Dermis microvascular lymphatic vessel endothelial cell (primary cell): ENCODE data around the gene RGS7. TPM values are rescaled to one million over a fixed set of nuclear protein-coding genes. Genes with fewer than 3 reads are reported as not detected.
"Not testable (repeated sequence)": the region's sequence is repeated elsewhere in the genome, so short reads cannot be mapped to it uniquely, and the experiment has no call there.

ENCODE experiments used
- DNase-seq, 2 donors: peaks; one replicate each; pipeline versions ENCODE4 v3.0.0 to v3.0.0-alpha.2; 2010; ENCODE audit warnings: low read depth in 2 of 2
- total RNA-seq: library from RNA; depleted of rRNA; stranded (reverse); fragments of >200 nt; gene quantifications from 2 replicates; pipeline ENCODE4 v1.2.1, GENCODE V29; 2014

RGS7 gene
- total RNA-seq, 1 donor from 2014 or later: under 0.01 TPM

DNA sequence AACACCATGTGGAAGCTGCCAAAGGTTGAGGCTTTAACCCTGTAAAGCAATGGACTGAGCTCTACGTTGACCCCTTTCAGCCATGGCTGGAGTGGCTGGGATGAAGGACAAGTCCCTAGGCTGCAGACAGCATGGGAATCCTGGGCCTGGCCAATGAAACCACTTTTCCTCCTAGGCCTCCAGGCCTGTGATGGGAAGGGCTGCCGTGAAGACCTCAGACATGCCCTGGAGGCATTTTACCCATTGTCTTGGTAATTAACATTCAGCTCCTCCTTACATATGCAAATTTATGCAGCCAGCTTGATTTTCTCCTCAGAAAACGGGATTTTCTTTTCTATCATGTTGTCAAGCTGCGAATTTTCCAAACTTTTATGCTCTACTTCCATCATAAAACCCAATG is 214.5 kb downstream of the RGS7 start:
- DNase-seq: no peak

DNA sequence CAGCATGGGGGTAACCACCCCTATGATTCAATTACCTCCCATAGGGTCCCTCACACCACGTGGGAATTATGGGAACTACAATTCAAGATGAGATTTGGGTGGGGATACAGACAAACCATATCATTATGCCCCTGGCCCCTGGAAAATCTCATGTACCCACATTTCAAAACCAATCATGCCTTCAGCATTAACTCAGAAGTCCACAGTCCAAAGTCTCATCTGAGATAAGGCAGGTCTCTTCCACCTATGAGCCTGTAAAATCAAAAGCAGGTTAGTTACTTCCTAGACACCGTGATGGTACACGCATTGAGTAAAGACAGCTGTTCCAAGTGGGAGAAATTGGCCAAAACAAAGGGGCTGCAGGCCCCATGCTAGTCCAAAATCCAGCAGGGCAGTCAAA is 215.4 kb downstream of the RGS7 start:
- DNase-seq: not testable (repeated sequence)

- DNase-seq: no peak
Observed at GRCh38 chr1:241140670-241141069, 216.3 kb downstream of the RGS7 start.

- no peak for DNase-seq
Observed at GRCh38 chr1:241139047-241139446, 218.0 kb downstream of the RGS7 start.

DNA sequence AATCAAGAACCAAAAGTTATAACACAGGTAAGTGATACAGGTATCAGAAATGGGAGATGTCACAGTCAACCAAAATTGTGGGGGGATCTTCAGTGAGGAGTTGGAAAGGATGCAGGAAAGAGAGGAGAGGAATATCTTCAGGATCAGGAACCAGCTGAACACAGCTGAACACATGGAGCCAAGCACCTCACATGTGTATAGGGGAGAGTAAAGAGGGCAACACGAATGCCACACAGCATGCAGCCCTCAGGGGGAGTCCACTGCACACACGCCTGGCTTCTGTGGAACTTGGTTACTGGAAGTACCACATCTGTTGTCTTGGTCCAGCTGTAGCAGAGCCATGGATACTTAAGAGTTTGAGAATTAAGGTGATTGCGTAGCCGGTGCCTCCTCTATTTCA is 218.8 kb downstream of the RGS7 start:
- no peak for DNase-seq

DNA sequence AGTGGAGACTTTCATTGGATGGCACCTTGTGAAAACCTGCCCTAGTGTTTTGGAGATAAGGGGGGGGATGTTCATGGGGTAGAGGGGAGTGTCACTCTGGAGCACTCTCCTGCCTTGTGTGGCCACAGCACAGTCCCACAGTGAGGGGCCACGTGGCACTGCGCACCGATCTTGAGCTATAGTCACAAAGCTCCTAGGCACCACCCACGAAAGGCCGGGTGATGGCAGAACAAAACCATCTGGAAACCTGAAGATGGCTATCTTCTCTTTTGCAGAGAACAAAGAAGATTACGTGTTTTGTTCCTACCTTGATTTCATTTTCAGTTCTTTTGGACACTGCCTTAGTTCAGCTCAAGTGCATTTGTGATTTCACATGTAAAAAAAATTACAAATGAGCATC is 220.6 kb downstream of the RGS7 start:
- no peak for DNase-seq

GRCh38 chr1:241131636-241132194 is 225.3 kb downstream of the RGS7 start:
- DNase-seq: no peak

DNA sequence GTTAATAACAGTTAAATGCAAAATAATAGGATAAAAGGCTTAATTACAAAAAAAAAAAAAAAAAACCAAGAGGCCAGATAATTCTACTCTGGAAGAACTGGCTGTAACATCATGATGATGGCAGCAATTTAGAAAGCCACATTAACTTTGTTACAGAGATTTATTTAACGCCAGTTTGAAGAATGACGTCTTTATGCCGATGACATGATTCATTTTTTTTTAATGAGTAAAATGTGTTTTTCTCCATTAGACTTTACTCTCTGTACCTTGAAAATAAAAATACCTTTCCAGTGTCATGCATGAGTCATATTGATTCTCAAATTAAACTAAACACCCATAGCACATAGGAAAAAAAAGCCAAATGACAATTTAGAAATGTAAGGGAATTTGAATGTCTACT is 226.1 kb downstream of the RGS7 start:
- no peak for DNase-seq

GRCh38 chr1:241129207-241129960 is 227.6 kb downstream of the RGS7 start:
- no peak for DNase-seq

DNA sequence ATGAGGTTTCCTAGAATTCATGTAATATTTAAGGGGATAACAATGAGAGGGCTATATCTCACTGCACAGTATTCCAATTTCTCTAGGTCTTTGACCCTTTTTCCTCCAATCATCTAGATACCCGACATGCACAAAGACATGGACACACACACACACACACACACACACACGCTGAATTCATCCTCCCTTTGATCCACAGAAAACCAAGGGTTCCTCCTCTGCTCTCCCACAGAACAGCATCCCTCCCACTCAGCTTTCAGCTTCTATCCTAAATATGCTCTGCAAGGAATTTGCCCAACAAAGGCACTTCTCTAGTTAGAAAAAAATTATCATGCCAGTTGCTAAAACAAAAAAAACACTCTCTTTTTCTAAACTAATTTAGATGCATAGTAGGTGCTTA is 231.7 kb downstream of the RGS7 start:
- no peak for DNase-seq

DNA sequence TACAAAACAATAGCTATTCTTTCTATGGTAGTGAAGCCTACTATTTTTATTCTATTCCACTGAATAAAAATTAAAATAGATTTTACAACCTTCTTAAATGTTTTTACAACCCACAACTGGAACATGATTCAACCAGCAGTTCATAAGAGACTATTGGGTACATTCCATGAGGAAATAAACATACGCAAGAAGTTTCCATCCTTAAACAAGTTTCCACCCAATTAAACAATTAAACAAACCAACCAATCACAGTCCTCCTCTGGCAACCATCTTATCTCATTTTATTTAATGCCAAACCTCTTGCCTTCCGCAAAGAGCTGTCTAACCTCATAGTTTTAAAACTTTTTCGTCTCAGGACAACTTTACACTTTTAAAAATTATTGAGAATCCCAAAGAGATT is 239.0 kb downstream of the RGS7 start:
- no peak for DNase-seq

GRCh38 chr1:241115784-241116183 is 241.2 kb downstream of the RGS7 start:
- DNase-seq: peak in 1 of 2 donors; percentile 24

DNA sequence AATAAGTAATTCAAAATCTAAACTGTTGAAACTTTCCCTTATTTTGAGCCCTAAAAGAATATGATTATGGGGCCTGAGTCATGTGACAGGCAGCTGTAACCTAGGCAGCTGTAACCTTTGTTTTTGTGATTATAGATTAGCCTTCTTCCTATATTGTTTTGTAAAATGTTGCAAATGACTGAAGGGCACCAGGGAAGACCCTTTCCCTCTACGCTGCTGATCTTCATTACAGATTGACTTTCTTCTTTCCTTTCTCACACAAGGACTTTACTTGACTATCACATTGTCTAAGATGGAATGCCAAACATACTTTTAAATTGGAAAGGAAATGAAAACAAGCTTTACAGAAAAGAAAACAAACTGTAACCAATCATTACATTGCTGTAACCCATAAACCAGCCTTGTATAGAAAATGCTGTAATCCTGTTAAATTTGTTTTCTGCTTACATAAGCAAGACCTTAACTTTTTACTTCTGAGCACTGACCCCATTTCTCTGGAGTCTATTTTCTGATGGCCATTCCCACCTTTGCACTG is 242.2 kb downstream of the RGS7 start:
- DNase-seq: no peak

- DNase-seq: no peak
Observed at GRCh38 chr1:241113557-241113956, 243.4 kb downstream of the RGS7 start.

DNA sequence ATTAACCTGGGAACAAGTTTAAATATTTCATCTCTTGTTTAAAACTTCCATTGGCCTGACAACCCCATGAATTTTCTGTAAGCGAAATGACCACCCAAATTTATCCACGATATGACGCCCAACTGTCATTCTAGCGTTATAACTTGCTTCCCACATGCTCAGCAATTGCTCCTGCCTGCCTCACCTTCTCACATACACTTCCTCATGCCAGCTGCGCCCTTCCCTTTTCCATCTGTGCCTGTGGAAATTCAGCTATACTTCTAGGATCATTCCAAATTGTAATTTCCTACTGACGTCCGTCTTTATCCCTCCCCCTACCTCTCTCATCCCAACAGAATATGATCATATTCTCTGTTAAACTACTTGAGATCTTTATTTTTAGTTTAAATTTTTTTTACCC is 248.0 kb downstream of the RGS7 start:
- no peak for DNase-seq

GRCh38 chr1:241105147-241105546 is 251.9 kb downstream of the RGS7 start:
- DNase-seq: no peak

GRCh38 chr1:241102664-241103063 is 254.3 kb downstream of the RGS7 start:
- no peak for DNase-seq

DNA sequence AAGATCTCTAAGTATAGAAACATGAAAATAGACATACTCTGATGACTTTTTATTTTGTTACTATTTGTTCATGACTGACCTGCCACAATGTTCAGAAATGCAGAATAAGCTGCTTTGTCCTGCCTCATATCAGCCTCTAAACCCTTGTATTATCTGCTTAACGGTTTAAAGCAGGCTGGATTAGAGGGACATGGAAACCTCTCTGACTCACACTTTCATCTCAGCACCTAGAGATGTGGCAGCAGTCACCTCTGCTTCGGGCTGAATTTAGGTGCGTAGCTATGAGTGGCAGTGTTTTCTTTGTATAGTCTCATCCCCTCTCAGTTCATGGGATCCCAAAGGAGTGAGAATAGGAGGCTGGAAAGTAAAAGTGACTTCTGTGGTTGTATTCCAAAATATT is 255.4 kb downstream of the RGS7 start:
- DNase-seq: no peak

DNA sequence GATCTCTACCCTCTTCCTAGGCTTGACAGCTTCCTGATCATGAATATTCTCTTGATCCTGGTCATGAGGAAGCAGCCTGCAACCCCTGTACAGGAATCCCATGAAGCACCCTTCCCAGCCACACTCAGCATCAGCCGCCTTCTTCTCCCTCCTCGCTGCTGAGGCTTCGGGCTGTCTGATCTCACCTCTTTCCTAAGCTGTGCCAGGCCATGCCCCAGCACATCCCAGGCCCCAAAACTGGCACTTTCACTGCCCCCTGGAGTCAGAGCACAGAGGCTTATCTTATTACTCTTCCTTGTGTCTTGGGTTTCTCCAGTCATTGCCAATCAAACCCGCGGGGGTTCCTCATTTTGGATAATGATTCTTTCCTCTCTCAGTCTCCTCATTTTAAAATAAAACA is 259.5 kb downstream of the RGS7 start:
- no peak for DNase-seq

- no peak for DNase-seq
Observed at GRCh38 chr1:241096982-241097381, 260.0 kb downstream of the RGS7 start.

- DNase-seq: no peak
Observed at GRCh38 chr1:241095847-241096246, 261.2 kb downstream of the RGS7 start.

- DNase-seq: no peak
Observed at GRCh38 chr1:241090798-241091197, 266.2 kb downstream of the RGS7 start.

- DNase-seq: not testable (repeated sequence)
Observed at GRCh38 chr1:241089066-241089465, 267.9 kb downstream of the RGS7 start.
